HEK293T (cell line): ENCODE measurements around the gene EVI2A.

Experiments
- ARNT ChIP-seq: fragments of 450-650 bp; IDR thresholded peaks from 2 replicates; pipeline ENCODE4 v1.6.1; 2017; ENCODE audit warnings: mild to moderate bottlenecking
- BHLHE40 ChIP-seq: fragments of 450-650 bp; IDR thresholded peaks from 2 replicates; pipeline ENCODE4 v1.6.1; 2016; ENCODE audit warnings: mild to moderate bottlenecking, moderate library complexity, borderline replicate concordance
- CTBP1 ChIP-seq: fragments of 450-650 bp; IDR thresholded peaks from 2 replicates; pipeline ENCODE4 v1.6.1; 2016; ENCODE audit warnings: borderline replicate concordance
- ELF4 ChIP-seq: fragments of 450-650 bp; IDR thresholded peaks from 2 replicates; pipeline ENCODE4 v1.6.1; 2017; ENCODE audit warnings: antibody characterized with exemption
- FOXA1 ChIP-seq: fragments of 450-650 bp; IDR thresholded peaks from 2 replicates; pipeline ENCODE4 v1.6.1; 2016; ENCODE audit warnings: mild to moderate bottlenecking
- FOXK2 ChIP-seq: fragments of 450-650 bp; IDR thresholded peaks from 2 replicates; pipeline ENCODE4 v1.6.1; 2016; ENCODE audit warnings: mild to moderate bottlenecking
- FOXM1 ChIP-seq: fragments of 450-650 bp; IDR thresholded peaks from 2 replicates; pipeline ENCODE4 v1.6.1; 2017; ENCODE audit warnings: mild to moderate bottlenecking, borderline replicate concordance
- HDGF ChIP-seq: fragments of 450-650 bp; IDR thresholded peaks from 2 replicates; pipeline ENCODE4 v1.6.1; 2017; ENCODE audit warnings: antibody characterized with exemption, borderline replicate concordance
- L3MBTL2 ChIP-seq: fragments of 450-650 bp; conservative IDR thresholded peaks from 2 replicates; pipeline ENCODE4 v1.6.1; 2016; ENCODE audit warnings: mild to moderate bottlenecking
- LEF1 ChIP-seq: fragments of 450-650 bp; IDR thresholded peaks from 2 replicates; pipeline ENCODE4 v1.6.1; 2017; ENCODE audit warnings: mild to moderate bottlenecking, borderline replicate concordance
- SP1 ChIP-seq: fragments of 450-650 bp; IDR thresholded peaks from 2 replicates; pipeline ENCODE4 v1.6.1; 2017
- SUZ12 ChIP-seq: fragments of 450-650 bp; IDR thresholded peaks from 2 replicates; pipeline ENCODE4 v1.6.1; 2016; ENCODE audit warnings: mild to moderate bottlenecking
- TARDBP ChIP-seq: fragments of 450-650 bp; IDR thresholded peaks from 2 replicates; pipeline ENCODE4 v1.6.1; 2016
- ZNF384 ChIP-seq: fragments of 450-650 bp; IDR thresholded peaks from 2 replicates; pipeline ENCODE4 v1.6.1; 2016

DNA sequence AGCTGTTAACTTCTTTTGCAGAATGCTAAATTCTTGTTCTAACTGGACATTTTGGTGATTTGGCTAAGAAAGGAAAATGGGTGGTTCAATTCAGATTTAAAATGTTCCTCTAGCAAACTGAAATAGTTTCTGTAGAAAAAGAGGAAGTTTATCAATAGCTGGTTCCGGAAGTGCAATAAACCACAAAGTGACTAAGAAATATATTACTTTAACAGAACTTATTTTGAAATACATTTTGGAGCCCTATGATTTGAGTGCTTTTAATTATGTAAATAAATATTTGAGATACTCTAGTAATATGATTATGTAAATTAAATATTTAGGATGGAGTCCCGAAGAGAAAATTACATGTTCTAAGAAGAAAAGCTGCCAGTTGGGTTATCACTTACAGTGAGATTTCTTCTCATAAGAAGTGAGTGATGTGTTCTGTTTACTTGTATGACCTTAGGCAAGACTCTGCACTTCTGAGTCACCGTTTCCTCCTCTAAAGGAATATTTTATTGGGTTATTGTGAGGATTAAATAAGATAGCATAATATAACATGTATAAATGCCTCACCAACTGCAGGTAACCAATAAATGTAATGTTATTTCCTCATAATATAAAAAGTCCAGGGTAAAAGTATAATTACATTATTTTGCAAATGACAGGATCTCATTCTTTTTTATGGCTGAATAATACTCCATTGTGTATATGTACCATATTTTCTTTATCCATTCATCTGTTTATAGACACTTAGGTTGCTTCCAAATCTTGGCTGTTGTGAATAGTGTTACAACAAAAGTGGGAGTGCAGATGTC, 7.2 kb downstream of the EVI2A start, which contains the start of gene EVI2B:
- TF ChIP-seq L3MBTL2 (no peak), ELF4 (no peak), BHLHE40 (no peak), FOXA1 (no peak), SUZ12 (no peak), SP1 (no peak), ZNF384 (no peak), FOXM1 (no peak), ARNT (no peak), LEF1 (no peak), FOXK2 (no peak), TARDBP (no peak), HDGF (no peak), CTBP1 (no peak)
